Keratinocyte (primary cell): ENCODE results near the gene PARD3. TPM values are rescaled to one million over a fixed set of nuclear protein-coding genes. Genes with fewer than 3 reads are reported as not detected.
A peak's percentile ranks its signal among the peaks of the same experiment; 100 is the strongest.

ENCODE experiments used
- DNase-seq: peaks from one replicate; pipeline ENCODE4 v3.0.0-alpha.2; 2011; ENCODE audit warnings: low read depth, missing footprints, low spot score
- FAIRE-seq: peaks from 2 replicates; lab custom pipeline; 2011; peaks lifted over from hg19 to GRCh38; lab: Jason Lieb, UNC
- H2AFZ ChIP-seq: 2 replicates; pipeline ENCODE4 v1.6.0; 2012; ENCODE audit warnings: low read length, control low read depth, inconsistent platforms; ENCODE audit not compliant: control insufficient read depth
- H3K27ac ChIP-seq: 2 replicates; pipeline ENCODE4 v1.5.1; 2011; ENCODE audit warnings: low read length; ENCODE audit not compliant: control insufficient read depth, insufficient read depth
- H3K27me3 ChIP-seq: 3 replicates; pipeline ENCODE4 v1.6.0; 2011; ENCODE audit warnings: low read length; ENCODE audit not compliant: control insufficient read depth, insufficient read depth; ENCODE audit errors: extremely low read depth
- H3K36me3 ChIP-seq, 2 experiments: 2 replicates in 1 of 2; 3 replicates in 1 of 2; pipeline ENCODE4 v1.5.1; 2011; ENCODE audit warnings: low read length in 2 of 2, mild to moderate bottlenecking in 1 of 2; ENCODE audit not compliant: control insufficient read depth in 2 of 2, insufficient read depth in 2 of 2; ENCODE audit errors: extremely low read depth in 1 of 2
- H3K4me1 ChIP-seq: 3 replicates; pipeline ENCODE4 v1.5.1; 2011; ENCODE audit warnings: low read length; ENCODE audit not compliant: control insufficient read depth, insufficient read depth; ENCODE audit errors: extremely low read depth
- H3K4me2 ChIP-seq: 3 replicates; pipeline ENCODE4 v1.6.0; 2011; ENCODE audit warnings: low read depth, low read length; ENCODE audit not compliant: control insufficient read depth, insufficient read depth; ENCODE audit errors: extremely low read depth
- H3K4me3 ChIP-seq, 3 experiments: fragments of 200-600 bp in 1 of 3; sonication (generic) in 1 of 3; 2 replicates in 2 of 3; 3 replicates in 1 of 3; pipeline ENCODE4 v1.5.1; 2011 to 2016; ENCODE audit warnings: low read length in 3 of 3, mild to moderate bottlenecking in 3 of 3, control low read depth in 2 of 3, inconsistent platforms in 1 of 3, low read depth in 1 of 3, mixed read lengths in 1 of 3, mixed run types in 1 of 3, moderate library complexity in 1 of 3; ENCODE audit not compliant: control insufficient read depth in 2 of 3, insufficient read depth in 2 of 3; ENCODE audit errors: extremely low read depth in 1 of 3
- H3K79me2 ChIP-seq: 2 replicates; pipeline ENCODE4 v1.6.0; 2012; ENCODE audit warnings: low read length; ENCODE audit not compliant: control insufficient read depth, insufficient read depth
- H3K9ac ChIP-seq: 3 replicates; pipeline ENCODE4 v1.6.0; 2011; ENCODE audit warnings: low read length; ENCODE audit not compliant: control insufficient read depth, insufficient read depth; ENCODE audit errors: extremely low read depth
- H3K9me1 ChIP-seq: 3 replicates; pipeline ENCODE4 v1.6.0; 2011; ENCODE audit warnings: low read length; ENCODE audit not compliant: control insufficient read depth, insufficient read depth; ENCODE audit errors: extremely low read depth
- H3K9me3 ChIP-seq: 2 replicates; pipeline ENCODE4 v1.5.1; 2012; ENCODE audit warnings: low read depth, low read length; ENCODE audit not compliant: control insufficient read depth
- H4K20me1 ChIP-seq: 3 replicates; pipeline ENCODE4 v1.6.0; 2011; ENCODE audit warnings: low read length; ENCODE audit not compliant: control insufficient read depth, insufficient read depth; ENCODE audit errors: extremely low read depth
- CTCF ChIP-seq, 3 experiments: IDR thresholded peaks in 1 of 3; conservative IDR thresholded peaks in 1 of 3; optimal IDR thresholded peaks in 1 of 3; 2 replicates in 2 of 3; 3 replicates in 1 of 3; pipeline versions ENCODE3 to v1.5.1; 2011; ENCODE audit warnings: low read length in 3 of 3, mild to moderate bottlenecking in 3 of 3, moderate library complexity in 2 of 3, control low read depth in 1 of 3, inconsistent platforms in 1 of 3; ENCODE audit not compliant: insufficient read depth in 2 of 3; ENCODE audit errors: extremely low read depth in 1 of 3
- EZH2 ChIP-seq: IDR thresholded peaks from one replicate; pipeline ENCODE4 v1.6.1; 2012; ENCODE audit warnings: inconsistent platforms, mild to moderate bottlenecking, low read length, moderate library complexity
- dilution Hi-C: fragments of 300-500 bp; cut with MboI; formaldehyde crosslinking; loops from one replicate; pipeline ENCODE4 v1.7.0; 2020; ENCODE audit warnings: low sequenced_read_pairs; ENCODE audit not compliant: extremely low pct_ligation_motif_present
- polyA plus RNA-seq, 5 experiments: library from polyadenylated mRNA; depleted of rRNA in 3 of 5; stranded (reverse) in 3 of 5; stranded (forward) in 1 of 5; unstranded in 1 of 5; fragments of >200 nt; gene quantifications; 1 replicate in 1 of 5; 2 replicates in 3 of 5; 3 replicates in 1 of 5; pipeline versions ENCODE4 v1.2.1 to v1.2.3, GENCODE V29; 2011 to 2012; ENCODE audit warnings: missing spikeins in 2 of 5, low read depth in 1 of 5, low replicate concordance in 1 of 5

PARD3 gene
- polyA plus RNA-seq, 1 donor (not counting 4 experiments of a cell fraction or from before 2014, with no cell fraction given): 46.4 TPM

DNA sequence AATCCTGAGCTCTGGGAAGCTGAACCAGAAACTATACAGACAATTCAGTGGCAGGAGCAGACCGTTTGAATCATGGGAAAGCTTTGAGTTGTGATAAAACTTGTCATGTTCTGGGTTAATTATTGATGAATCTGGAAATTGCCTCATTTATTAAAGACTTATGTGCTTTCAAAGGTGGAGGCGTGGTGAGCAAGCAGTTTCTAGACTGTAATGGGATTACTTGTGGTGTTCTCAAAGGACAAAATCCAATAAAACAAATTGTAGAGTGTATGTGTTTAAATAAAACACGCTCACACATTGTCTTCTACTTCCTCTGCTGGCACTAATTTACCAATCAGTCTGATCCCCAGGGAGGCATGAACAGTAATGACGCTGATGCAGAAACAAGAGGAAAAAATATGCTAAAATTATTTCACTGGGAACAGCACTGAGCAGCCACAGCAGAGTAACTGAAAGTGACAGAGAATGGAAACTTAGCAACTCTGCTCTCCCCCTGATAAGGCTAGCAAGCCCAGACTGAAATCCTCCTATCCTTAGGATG is 25.1 kb downstream of the PARD3 start:
- dilution Hi-C loops: no loop called here
- TF ChIP-seq CTCF (optimal IDR thresholded peaks at IDR 0.05 in 1 of 3, IDR thresholded peaks at IDR 0.05 in 1 of 3, conservative IDR thresholded peaks at IDR 0.05 in 1 of 3; ENCODE audit: extremely low read depth in 1 of 3, insufficient read depth in 2 of 3, low read length in 3 of 3): no peak
- no peak for TF ChIP-seq EZH2
- Histone ChIP-seq H3K4me1 (peaks cover 20% of the 10 kb centered on the region), H3K4me2 (no peak overlapping the region), H3K9me3 (no peaks in the 10 kb centered on the region), H3K27me3 (no peaks in the 10 kb centered on the region), H3K79me2 (peaks cover 74% of the 10 kb centered on the region), H2AFZ (no peak overlapping the region), H4K20me1 (no peaks in the 10 kb centered on the region), H3K9ac (no peak overlapping the region), H3K4me3 (no peak overlapping the region), H3K36me3 (no peaks in the 10 kb centered on the region), H3K27ac (no peak overlapping the region), H3K9me1 (peaks cover 3% of the 10 kb centered on the region)
- FAIRE-seq (peak; percentile 67), DNase-seq (no peak)

- no peaks in the 10 kb centered on the region for H3K9me3 ChIP-seq
- no peaks in the 10 kb centered on the region for H4K20me1 ChIP-seq
- FAIRE-seq (no peak), DNase-seq (no peak)
- H3K27ac ChIP-seq: no peak overlapping the region
- TF ChIP-seq EZH2: no peak
- no peak for TF ChIP-seq CTCF (optimal IDR thresholded peaks at IDR 0.05 in 1 of 3, IDR thresholded peaks at IDR 0.05 in 1 of 3, conservative IDR thresholded peaks at IDR 0.05 in 1 of 3; ENCODE audit: extremely low read depth in 1 of 3, insufficient read depth in 2 of 3, low read length in 3 of 3)
- H3K4me3 ChIP-seq: no peak overlapping the region
- peaks cover 77% of the 10 kb centered on the region for H3K79me2 ChIP-seq
- dilution Hi-C loops: no loop called here
- H3K4me2 ChIP-seq: no peak overlapping the region
- H2AFZ ChIP-seq: no peak overlapping the region
- H3K9me1 ChIP-seq: peaks cover 3% of the 10 kb centered on the region
- no peaks in the 10 kb centered on the region for H3K36me3 ChIP-seq
- H3K9ac ChIP-seq: no peak overlapping the region
- no peaks in the 10 kb centered on the region for H3K4me1 ChIP-seq
- no peaks in the 10 kb centered on the region for H3K27me3 ChIP-seq
These were observed 28.6 kb downstream of the PARD3 start for GRCh38 chr10:34786464-34786863.
